CD4-positive, alpha-beta T cell treated with Interleukin-15 for 4 hours (primary cell): ENCODE results near the gene EIF2S1.
"Not testable (repeated sequence)": the region's sequence is repeated elsewhere in the genome, so short reads cannot be mapped to it uniquely, and the experiment has no call there.

ENCODE experiments used
- DNase-seq: peaks from one replicate; pipeline ENCODE4 v3.0.0-alpha.2; 2020; ENCODE audit warnings: low spot score

The EIF2S1 gene

GRCh38 chr14:67372833-67373232 is 12.7 kb downstream of the EIF2S1 start:
- no peak for DNase-seq

GRCh38 chr14:67373347-67373746 is 13.2 kb downstream of the EIF2S1 start:
- DNase-seq = no peak

GRCh38 chr14:67377916-67378315 is 17.8 kb downstream of the EIF2S1 start:
- DNase-seq = no peak

DNA sequence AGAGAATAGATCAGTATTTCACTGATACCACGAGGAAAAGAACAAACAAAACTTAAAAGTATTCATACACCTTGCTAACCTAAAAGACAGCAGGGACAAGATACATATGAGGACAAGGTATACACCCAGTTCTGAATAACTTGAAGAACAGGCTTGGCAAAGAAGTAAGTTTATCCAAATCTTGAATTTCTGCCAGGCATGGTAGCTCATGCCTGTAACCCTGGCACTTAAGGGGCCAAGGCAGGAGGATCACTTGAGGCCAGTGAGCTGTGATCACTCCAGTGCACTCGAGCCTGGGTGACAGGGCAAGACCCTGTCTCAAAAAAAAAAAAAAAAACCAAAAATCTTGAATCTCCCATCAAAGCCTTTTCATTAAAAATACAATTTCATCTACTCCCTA is 25.0 kb downstream of the EIF2S1 start:
- DNase-seq = no peak

DNA sequence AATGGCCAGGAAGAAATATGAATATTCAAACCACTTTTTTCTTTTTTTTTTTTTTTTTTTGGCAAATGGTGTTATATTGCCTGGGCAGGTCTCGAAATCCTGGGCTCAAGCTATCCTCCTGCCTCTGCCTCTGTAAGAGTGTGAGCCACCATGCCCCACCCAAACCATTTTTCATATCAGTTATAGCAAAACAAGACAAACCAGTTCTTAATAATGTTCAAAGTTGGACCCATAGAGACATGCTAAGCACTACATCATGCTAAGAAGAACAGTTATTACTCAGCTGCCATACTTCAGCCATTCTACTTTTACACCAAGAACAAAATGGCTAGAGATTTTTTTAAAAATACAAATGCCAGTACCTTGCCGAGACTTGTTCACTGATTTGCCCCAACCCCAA is 25.5 kb downstream of the EIF2S1 start:
- DNase-seq = no peak

DNA sequence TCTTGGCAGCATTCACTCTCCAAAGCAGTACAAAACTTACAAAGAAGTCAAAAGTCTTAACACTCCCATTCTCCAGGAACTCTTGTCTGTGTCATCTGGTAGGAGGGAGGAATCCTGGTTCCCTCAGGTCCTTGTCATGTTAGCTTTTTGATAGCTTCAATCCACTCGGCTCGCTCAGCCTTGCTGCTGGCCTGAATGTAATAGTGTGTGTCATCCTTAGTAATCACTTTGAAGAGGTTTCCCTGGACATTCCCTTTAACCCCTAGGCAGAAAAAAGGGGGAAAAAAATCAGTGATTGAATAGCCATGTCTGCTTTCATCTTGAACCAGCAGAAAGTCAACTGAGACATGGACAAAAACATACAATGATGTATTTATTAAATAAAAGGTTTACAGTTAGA is 27.1 kb downstream of the EIF2S1 start:
- DNase-seq = no peak

GRCh38 chr14:67389275-67389674 is 29.1 kb downstream of the EIF2S1 start:
- DNase-seq = no peak

- no peak for DNase-seq
Measured at GRCh38 chr14:67389811-67390534, 29.8 kb downstream of the EIF2S1 start.

- no peak for DNase-seq
Measured at GRCh38 chr14:67391268-67391667, 31.1 kb downstream of the EIF2S1 start.

- DNase-seq = no peak
Measured at GRCh38 chr14:67392123-67392522, 32.0 kb downstream of the EIF2S1 start.

DNA sequence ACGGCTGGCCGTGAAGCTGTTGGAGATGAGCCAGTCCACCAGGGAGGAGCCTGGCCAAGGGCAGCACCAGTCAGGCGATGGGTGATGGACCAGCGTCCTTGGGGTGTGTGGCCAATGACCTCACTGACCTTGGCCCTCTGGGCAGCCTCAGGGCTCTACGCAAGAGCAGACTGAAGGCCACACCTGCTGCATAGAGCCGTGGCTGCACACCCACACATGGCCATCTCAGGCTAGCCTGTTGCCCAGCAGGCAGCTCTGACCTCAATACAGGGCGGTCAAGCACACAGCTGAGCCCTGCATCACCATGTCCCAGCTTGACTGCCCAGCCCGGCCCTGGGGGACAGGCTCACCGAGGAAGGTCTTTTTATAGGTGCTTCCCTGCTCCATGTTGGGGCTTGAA is 32.7 kb downstream of the EIF2S1 start:
- DNase-seq = no peak

- no peak for DNase-seq
Measured at GRCh38 chr14:67393689-67394088, 33.6 kb downstream of the EIF2S1 start.

DNA sequence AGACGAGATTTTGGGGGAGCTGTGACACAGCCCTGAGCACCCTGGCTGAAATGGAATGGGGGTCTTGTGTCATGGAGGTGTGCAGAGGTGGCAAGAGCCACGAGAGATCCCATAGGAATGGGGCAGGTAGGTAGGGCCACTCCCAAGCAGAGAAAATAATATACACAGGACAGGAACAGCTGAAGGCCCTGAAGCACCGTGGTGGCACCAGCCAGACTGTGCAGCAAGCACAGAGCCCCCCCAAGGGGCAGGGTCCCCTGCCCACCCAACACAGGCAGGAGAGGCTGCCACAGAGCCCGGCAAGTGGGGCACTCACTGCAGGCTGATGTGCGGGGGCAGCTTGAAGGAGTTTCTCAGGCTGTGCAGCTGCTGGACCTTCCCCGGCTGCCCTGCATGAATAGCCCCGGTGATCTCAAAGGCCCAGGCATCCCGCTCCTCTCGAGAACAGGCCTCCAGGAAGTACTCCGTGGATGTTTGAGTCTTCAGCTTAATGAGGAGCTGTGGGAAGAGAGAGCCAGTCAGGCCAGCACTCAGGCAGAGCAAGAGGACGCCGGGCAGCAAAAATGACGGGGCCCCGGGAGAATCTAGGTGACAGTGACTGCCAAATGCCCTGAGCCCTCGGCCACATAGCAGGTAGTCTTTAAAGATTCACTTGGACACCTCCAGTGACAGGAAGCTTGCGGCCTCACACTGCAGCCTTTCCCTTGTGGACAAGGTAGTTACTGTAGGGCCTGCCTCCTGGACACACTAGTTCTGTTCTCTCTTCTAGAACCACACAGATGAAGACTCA is 35.2 kb downstream of the EIF2S1 start:
- no peak for DNase-seq

- DNase-seq = no peak
Measured at GRCh38 chr14:67395876-67396189, 35.7 kb downstream of the EIF2S1 start.

DNA sequence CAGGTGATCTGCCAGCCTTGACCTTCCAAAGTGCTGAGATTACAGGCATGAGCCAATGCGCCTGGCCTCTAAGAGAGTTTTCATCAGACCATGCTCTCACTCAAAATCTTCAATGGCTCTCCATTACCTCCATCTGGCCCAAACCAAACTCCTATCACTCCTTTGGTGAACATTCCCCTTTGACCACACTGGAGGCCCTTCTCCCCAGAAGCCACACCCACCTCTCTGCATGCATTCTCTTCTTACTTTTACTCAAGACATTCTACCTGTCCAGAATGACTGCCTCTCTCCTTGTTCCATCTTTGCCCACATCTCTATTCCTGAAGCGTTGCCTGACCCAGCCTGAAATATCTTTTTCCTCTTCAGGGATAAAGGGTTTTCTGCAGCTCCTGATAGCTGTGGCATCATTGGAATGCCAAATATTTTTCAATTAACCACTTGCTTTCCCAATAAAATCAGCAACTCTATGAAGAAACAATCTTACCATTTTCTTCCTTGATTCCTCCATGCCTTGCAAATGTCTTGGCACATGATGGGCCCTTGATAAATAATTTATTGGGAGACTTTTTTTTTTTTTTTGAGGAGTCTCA is 36.3 kb downstream of the EIF2S1 start:
- DNase-seq = no peak

GRCh38 chr14:67397536-67397935 is 37.4 kb downstream of the EIF2S1 start:
- DNase-seq = no peak

- DNase-seq = no peak
Measured at GRCh38 chr14:67400434-67400833, 40.3 kb downstream of the EIF2S1 start.

GRCh38 chr14:67405771-67406170 is 45.6 kb downstream of the EIF2S1 start:
- no peak for DNase-seq

- DNase-seq = not testable (repeated sequence)
Measured at GRCh38 chr14:67408122-67408801, 48.1 kb downstream of the EIF2S1 start.

DNA sequence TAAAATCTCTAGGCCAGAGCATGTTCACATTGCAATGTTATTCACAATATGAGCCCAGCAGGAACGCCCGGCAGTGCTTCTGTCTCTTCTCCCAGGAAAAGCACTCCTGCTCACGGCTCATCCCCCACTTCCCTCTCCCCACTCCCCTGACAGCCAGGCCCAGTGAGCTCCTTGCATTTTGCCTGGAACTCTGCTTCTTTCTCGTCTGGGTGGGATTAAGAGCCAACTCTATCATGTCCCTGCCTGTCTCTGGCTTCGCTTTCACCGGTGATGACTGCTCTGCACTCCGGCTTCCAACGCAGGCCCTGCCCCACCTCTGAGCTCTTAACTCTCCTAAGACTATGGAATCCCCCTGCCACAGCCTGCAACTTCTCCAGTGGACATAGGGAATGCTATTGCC is 49.3 kb downstream of the EIF2S1 start:
- no peak for DNase-seq

DNA sequence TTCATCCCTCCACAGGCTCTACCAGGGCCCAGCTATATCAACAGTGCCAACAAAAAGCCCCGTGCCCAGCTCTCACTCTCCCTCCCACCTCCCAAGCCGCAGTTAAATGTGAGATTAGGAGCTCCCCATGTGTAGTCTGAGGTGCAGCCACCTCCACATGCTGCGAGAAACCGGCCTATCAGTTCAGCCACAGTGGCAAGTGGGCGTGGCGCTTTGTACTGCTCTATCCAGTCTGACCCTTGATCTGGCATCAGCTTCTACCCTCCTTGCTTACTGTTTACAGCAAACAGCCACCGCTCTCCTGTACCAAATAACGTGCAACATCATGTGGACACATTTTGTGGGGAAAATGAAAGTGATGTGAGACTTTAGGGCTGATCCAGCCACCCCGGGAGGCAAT is 50.2 kb downstream of the EIF2S1 start:
- DNase-seq = no peak

GRCh38 chr14:67411370-67411769 is 51.2 kb downstream of the EIF2S1 start:
- no peak for DNase-seq
